H1 (cell line): Measurements from ENCODE around the gene ARHGAP26. TPM values are rescaled to one million over a fixed set of nuclear protein-coding genes. Genes with fewer than 3 reads are reported as not detected.
A peak's percentile ranks its signal among the peaks of the same experiment; 100 is the strongest.

Source experiments
- ATF3 ChIP-seq: IDR thresholded peaks from 2 replicates; pipeline ENCODE4 v1.6.1; 2011; ENCODE audit warnings: low read depth, mild to moderate bottlenecking, low read length; ENCODE audit not compliant: insufficient read depth
- BCL11A ChIP-seq, 2 experiments: IDR thresholded peaks; one replicate each; pipeline ENCODE4 v1.6.1; 2011; ENCODE audit warnings: low read depth in 2 of 2, low read length in 2 of 2, mild to moderate bottlenecking in 2 of 2
- CHD7 ChIP-seq: fragments of 300-600 bp; sonication (generic); IDR thresholded peaks from 2 replicates; pipeline ENCODE4 v1.7.1; 2012; ENCODE audit warnings: low read length, moderate library complexity, mild to moderate bottlenecking, inconsistent platforms; ENCODE audit not compliant: insufficient replicate concordance
- CREB1 ChIP-seq: IDR thresholded peaks from 2 replicates; pipeline ENCODE4 v1.6.1; 2012; ENCODE audit warnings: inconsistent platforms
- HDAC2 ChIP-seq, 2 experiments: fragments of 300-600 bp in 1 of 2; sonication (generic) in 1 of 2; IDR thresholded peaks; 2 replicates each; pipeline ENCODE4 v1.6.1; 2011 to 2012; ENCODE audit warnings: low read depth in 2 of 2, low read length in 2 of 2, mild to moderate bottlenecking in 2 of 2, moderate library complexity in 2 of 2, borderline replicate concordance in 1 of 2, inconsistent platforms in 1 of 2
- HDAC6 ChIP-seq: IDR thresholded peaks from one replicate; pipeline ENCODE4 v1.7.1; 2012; ENCODE audit warnings: low read depth, mild to moderate bottlenecking, inconsistent platforms, low read length, moderate library complexity
- RBBP5 ChIP-seq: IDR thresholded peaks from 2 replicates; pipeline ENCODE4 v1.7.1; 2012; ENCODE audit warnings: low read depth, mild to moderate bottlenecking, inconsistent platforms, low read length, moderate library complexity, borderline replicate concordance
- TEAD4 ChIP-seq: IDR thresholded peaks from 2 replicates; pipeline ENCODE4 v1.6.1; 2012; ENCODE audit warnings: low read depth, low read length, inconsistent platforms, mixed read lengths
- polyA plus RNA-seq, 7 experiments: library from polyadenylated mRNA; depleted of rRNA in 3 of 7; stranded (reverse) in 5 of 7; unstranded in 2 of 7; fragments of >200 nt in 5 of 7; fragments of 200-250 nt in 2 of 7; gene quantifications; 1 replicate in 5 of 7; 2 replicates in 1 of 7; 4 replicates in 1 of 7; pipeline versions ENCODE4 v1.2.1 to v1.2.3, GENCODE V29; 2011 to 2013; ENCODE audit warnings: missing spikeins in 2 of 7, mixed read lengths in 2 of 7
- total RNA-seq: library from RNA; stranded (reverse); fragmentation: NEBNext Ultra II Directional; extraction: Animal tissue kit (Norgen Biotek cat#: 25700); gene quantifications from 2 replicates; pipeline ENCODE4 v1.2.1, GENCODE V29; 2021

Gene ARHGAP26
- total and polyA plus RNA-seq, 2 of the 8 experiments (the other 6 are each of a cell fraction or from before 2014, with no cell fraction given): 7.1 to 24.8 TPM

- TF ChIP-seq ATF3: no peak
- no peak for TF ChIP-seq CHD7
- no peak for TF ChIP-seq HDAC6
- TF ChIP-seq HDAC2 (IDR thresholded peaks at IDR 0.05; ENCODE audit: borderline replicate concordance in 1 of 2, low read depth in 2 of 2, low read length in 2 of 2): 0 out of 4 replicates have a peak, but pooled peaks of 1 of the 2 experiments have one; percentile 71
- TF ChIP-seq RBBP5: peak; percentile 95
- no peak for TF ChIP-seq BCL11A (IDR thresholded peaks at IDR 0.05; ENCODE audit: low read depth in 2 of 2, low read length in 2 of 2)
- TF ChIP-seq CREB1: no peak
- TF ChIP-seq TEAD4: peak; percentile 24; the same call in 1 of the 2 replicates
Measured at GRCh38 chr5:142770650-142771609, 753 bp downstream of the ARHGAP26 start (continued).
